ENCODE results near the gene LARP4.
"Not testable (repeated sequence)": the region's sequence is repeated elsewhere in the genome, so short reads cannot be mapped to it uniquely, and the experiment has no call there.

LARP4 gene

DNA sequence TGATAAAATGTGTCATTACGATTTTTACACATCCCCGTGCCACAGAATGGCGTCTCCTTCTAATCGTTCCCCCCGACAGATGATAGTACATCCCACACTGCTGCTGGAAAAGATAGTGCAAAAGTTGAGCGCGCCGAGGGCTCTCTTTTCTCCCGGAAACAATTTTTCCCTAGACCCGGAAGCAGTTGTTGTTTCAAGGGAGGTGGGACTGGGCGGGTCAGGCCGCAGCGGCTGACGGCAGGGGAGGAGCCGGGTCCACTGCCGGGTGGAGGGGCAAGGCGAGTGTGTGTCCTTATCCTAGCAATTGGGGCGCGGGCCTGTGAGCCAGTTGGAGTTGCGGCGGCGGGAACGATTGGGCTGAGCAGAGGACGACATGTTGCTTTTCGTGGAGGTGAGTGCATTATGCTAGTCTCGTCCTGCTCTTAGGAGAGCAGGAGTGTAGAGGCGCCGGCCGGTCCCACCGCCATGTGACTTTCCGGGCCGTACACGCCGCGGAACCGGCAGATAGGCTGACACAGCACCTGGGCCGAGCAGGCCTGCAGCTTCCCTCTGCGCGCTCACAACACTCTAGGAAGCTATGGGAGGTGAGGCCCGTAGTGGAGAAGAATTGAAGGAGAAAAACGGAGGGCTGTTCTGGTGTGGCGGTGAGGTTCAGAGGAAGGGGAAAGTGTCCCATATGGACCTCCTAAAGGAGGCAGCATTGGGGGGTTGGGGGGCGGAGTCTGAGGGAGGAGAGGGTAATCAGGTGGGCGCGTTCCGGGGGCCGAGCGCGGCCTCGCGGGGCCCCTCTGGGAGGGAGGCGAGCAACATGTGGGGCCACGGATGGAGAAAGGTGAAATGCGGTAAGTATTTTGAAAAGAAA is at the start of gene LARP4:
Gene LARP4 (plus strand): TSS at position 248 of the 862 bp plus-strand sequence. CDS start 126 bp downstream, at position 374.
- peak; percentile 95 for DNase-seq
- peak within 1 kb of the TSS; percentile 95 for H3K27ac Mint-ChIP-seq

DNA sequence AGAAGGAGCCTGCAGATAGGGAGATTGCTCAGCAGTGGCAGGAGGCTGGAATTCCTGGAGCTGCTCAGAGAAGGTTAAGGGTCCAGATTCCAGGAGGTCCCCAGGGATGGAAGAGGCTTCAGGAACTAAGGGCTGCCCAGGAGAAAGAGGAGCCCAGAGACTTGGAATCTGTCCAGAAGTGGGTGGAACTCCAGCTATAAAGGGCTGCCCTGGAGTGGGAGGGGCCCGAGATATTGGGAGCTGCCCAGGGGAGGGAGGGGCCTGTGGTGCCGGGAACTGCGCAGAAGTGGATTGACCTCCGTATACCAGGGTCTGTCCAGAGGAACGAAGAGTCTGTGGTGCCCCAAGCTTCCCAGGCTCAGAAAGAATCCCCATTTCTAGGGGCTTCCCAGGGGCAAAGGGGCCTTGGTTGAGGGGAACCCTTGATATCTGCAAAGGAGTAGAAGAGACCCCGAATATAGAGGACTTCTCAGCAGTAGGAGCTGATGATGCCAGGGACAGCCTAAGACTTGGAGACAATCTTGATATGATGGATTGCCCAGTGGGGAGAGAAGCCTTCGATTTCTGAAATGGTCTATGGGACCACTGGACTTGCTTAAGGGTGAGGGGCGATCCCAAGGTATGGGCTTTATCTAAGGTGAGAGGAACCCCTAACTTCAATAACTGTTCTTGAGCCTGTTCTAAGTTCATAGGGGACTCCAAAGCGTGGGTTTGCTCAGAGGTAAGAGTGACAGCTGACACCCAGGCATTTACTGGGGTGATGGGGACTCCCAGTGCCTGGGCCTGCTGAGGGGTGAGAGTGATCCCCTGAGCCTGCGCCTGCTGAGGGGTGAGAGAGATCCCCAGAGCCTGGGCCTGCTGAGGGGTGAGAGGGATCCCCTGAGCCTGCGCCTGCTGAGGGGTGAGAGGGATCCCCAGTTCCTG is 49.3 kb upstream of the LARP4 start:
- no peaks in the 10 kb centered on the region for H3K36me3 Mint-ChIP-seq

More for the DNA sequence above, at the start of gene LARP4:
- Mint-ChIP-seq H3K27me3 (peaks cover 8% of the 10 kb centered on the region), H3K4me1 (peaks cover 36% of the 10 kb centered on the region), H3K4me3 (peak within 1 kb of the TSS; percentile 99), H3K36me3 (peaks cover 9% of the 10 kb centered on the region), H3K9me3 (no peaks in the 10 kb centered on the region)
- CTCF ChIA-PET: no interaction called here

DNA sequence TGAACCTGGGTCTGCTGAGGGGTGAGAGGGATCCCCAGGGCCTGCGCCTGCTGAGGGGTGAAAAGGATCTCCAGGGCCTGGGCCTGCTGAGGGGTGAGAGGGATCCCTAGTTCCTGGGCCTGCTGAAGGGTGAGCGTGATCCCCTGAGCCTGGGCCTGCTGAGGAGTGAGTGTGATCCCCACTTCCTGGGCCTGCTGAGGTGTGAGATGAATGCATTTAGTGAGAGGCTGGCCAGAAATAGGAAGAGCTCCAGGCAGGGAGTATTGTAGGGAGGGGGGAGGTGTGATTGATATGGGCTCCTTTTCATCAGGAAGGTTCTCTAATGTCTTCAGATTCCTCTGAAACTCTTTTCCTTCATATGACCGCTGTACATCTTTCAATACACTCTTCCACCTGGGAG is 47.3 kb upstream of the LARP4 start:
- Mint-ChIP-seq H3K4me1 (no peaks in the 10 kb centered on the region), H3K36me3 (no peaks in the 10 kb centered on the region), H3K27ac (no peak overlapping the region), H3K9me3 (no peaks in the 10 kb centered on the region), H3K4me3 (no peak overlapping the region), H3K27me3 (peaks cover 3% of the 10 kb centered on the region)
- DNase-seq: no peak
- CTCF ChIA-PET: no interaction called here

More for the DNA sequence above, 49.3 kb upstream of the LARP4 start:
- no peaks in the 10 kb centered on the region for H3K9me3 Mint-ChIP-seq
- no peak for DNase-seq
- H3K27ac Mint-ChIP-seq: no peak overlapping the region
- H3K27me3 Mint-ChIP-seq: peaks cover 3% of the 10 kb centered on the region
- CTCF ChIA-PET: no interaction called here
- H3K4me1 Mint-ChIP-seq: no peaks in the 10 kb centered on the region
- H3K4me3 Mint-ChIP-seq: no peak overlapping the region

DNA sequence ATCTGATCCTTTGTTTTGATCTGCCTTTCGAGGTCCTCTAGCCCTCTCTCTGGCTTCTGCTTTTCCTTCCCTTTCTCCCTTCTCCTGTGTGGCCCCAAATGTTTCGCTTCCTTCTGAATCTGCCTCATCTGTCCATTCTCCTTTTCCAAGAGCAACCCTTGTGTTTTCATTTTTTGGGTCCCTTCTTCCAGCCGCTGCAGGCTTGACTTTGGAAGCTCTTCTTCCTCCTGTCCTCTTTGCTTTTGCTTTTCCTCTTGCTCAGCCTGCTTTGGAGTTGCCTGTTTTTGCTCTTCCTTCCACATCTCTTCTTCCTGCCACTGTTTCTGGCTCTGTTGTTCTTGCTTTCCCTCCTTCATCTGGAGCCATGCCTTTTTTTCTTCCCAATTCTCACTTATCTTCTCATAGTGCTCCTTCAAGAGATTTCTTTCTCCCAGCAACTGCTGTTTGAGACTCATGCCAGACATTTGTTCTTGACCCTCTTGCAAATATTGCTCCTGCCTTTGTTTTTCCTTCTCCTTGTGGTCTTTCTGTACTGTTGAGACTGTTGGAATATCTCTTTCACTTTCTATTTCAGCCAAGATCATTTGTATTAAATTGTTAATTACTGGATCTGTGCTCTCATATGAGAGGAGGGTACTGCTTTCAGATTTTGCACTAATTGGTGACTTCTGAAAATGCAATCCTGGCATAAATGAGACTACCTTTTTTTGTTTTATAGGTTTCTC is 46.7 kb upstream of the LARP4 start:
- no peak for DNase-seq
- H3K9me3 Mint-ChIP-seq: no peaks in the 10 kb centered on the region
- no peak overlapping the region for H3K27ac Mint-ChIP-seq
- peaks cover 3% of the 10 kb centered on the region for H3K27me3 Mint-ChIP-seq
- H3K36me3 Mint-ChIP-seq: no peaks in the 10 kb centered on the region
- CTCF ChIA-PET: no interaction called here
- H3K4me1 Mint-ChIP-seq: no peaks in the 10 kb centered on the region
- H3K4me3 Mint-ChIP-seq: no peak overlapping the region

DNA sequence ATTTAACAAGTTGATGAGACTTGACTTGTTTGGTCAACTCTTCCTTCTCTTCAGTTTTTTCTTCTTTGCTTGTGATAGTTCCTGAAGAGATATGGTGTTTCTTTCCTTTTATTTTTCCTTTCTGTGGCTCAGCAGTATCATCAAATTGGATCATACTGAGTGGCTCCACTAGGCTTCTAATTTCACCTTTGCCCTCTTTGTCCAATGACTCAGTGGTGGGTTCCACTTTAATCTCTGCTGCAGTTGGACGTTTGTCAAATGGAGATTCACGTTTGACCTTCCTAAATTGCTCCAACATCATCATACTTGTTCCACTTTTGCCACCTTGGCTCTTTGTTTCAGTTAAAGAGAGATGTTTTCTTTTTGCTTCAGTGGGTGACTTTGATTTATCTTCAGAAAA is 45.8 kb upstream of the LARP4 start:
- Mint-ChIP-seq H3K9me3 (no peaks in the 10 kb centered on the region), H3K27ac (no peak overlapping the region), H3K4me3 (no peak overlapping the region), H3K4me1 (no peaks in the 10 kb centered on the region), H3K36me3 (no peaks in the 10 kb centered on the region), H3K27me3 (no peaks in the 10 kb centered on the region)
- CTCF ChIA-PET: no interaction called here
- DNase-seq: no peak

DNA sequence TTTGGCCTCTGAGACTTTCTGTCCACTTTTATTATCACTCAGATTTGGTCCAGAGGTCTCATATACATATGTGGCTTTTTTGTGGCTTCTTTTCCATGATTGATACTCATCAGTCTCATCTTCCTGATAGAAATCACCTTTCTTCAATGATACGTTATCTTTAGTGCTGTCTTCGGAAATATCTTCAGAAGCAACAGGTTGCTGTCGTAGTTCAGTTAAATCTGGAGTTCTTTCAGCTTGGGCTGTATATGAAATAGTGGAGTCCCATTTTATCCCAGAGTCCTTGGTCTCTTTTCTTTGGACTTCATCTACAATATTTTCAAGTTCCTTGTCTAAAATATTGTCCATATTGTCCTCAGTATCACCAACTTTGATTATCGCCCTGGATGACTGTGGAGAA is 45.3 kb upstream of the LARP4 start:
- no peak overlapping the region for H3K4me3 Mint-ChIP-seq
- H3K36me3 Mint-ChIP-seq: no peaks in the 10 kb centered on the region
- CTCF ChIA-PET: no interaction called here
- no peaks in the 10 kb centered on the region for H3K27me3 Mint-ChIP-seq
- DNase-seq: no peak
- H3K4me1 Mint-ChIP-seq: no peaks in the 10 kb centered on the region
- H3K9me3 Mint-ChIP-seq: no peaks in the 10 kb centered on the region
- no peak overlapping the region for H3K27ac Mint-ChIP-seq

DNA sequence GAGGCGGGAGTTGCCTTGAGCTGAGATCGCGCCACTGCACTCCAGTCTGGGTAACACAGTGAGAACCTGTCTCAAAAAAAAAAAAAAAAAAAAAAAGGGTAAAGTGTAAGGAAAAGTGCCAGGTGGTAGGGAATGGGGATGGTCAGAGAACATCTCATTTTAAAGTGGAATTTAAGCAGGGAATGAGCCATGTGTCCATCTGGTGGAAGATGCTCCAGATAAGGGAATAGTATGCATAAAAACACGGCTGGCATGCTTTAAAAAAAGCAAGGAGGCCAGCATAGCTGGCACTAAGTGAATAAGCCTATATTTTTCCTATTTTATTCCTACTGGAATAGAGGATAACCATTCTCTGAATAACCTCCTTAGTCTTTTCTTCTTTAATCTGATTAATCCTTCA is 38.0 kb upstream of the LARP4 start:
- Mint-ChIP-seq H3K9me3 (no peaks in the 10 kb centered on the region), H3K27me3 (no peaks in the 10 kb centered on the region)
- no peak for DNase-seq

DNA sequence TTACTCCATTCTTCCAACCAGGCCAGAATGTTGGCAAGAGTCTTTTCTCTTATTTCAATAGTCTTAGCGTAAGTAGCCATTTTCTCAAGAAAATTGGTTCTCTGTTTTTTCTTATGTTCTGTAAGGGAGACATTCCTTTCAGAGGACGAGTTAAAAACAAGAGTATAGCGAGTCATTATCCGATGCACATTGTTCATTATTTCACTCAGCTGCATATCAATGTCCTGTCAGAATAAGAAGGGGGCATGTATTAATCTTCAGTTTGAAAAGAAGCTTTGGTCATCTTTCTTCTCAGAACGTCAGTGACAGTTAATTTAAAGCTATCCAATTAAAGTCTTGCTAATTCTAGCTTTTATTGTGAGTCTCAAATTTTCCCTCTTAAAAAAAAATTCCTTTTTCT is 37.5 kb upstream of the LARP4 start:
- Mint-ChIP-seq H3K27ac (no peak overlapping the region), H3K9me3 (no peaks in the 10 kb centered on the region), H3K4me1 (no peaks in the 10 kb centered on the region), H3K36me3 (no peaks in the 10 kb centered on the region), H3K4me3 (no peak overlapping the region), H3K27me3 (no peaks in the 10 kb centered on the region)
- CTCF ChIA-PET: interaction anchor here (0.7 kb wide), 1 partner anchor 187 kb away, joined by 3 read pairs; no protein-coding TSS in a partner anchor
- DNase-seq: no peak

More for the DNA sequence above, 38.0 kb upstream of the LARP4 start:
- CTCF ChIA-PET: no interaction called here
- Mint-ChIP-seq H3K27ac (no peak overlapping the region), H3K36me3 (no peaks in the 10 kb centered on the region), H3K4me3 (no peak overlapping the region), H3K4me1 (no peaks in the 10 kb centered on the region)

DNA sequence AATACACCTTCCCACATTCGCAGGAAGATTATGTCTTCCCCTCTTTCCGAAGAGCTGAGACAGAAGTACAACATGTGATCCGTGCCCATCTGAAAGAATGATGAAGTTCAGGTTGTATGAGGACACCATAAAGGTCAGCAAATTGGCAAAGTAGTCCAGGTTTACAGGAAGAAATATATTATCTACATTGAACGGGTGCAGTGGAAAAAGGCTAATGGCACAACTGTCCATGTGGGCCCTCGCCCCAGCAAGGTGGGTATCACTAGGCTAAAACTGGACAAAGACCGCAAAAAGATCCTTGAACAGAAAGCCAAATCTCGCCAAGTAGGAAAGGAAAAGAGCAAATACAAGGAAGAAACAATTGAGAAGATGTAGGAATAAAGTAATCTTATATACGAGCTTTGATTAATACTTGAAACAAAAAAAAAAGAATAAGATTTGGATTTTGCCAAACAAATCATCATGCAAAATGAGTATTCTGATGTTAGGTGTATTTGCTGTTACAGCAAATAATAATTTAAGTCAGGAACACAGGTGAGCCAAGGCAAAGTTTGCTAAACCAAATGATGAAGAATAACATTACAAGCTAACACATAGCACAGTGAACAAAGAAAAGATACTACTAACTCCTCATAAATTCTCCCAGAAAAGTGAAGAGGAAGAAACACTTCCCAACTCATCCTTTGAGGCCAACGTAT is 34.8 kb upstream of the LARP4 start:
- Mint-ChIP-seq H3K36me3 (no peaks in the 10 kb centered on the region), H3K9me3 (no peaks in the 10 kb centered on the region), H3K27ac (no peak overlapping the region), H3K4me3 (no peak overlapping the region), H3K27me3 (no peaks in the 10 kb centered on the region), H3K4me1 (no peaks in the 10 kb centered on the region)
- DNase-seq: no peak
- CTCF ChIA-PET: no interaction called here

DNA sequence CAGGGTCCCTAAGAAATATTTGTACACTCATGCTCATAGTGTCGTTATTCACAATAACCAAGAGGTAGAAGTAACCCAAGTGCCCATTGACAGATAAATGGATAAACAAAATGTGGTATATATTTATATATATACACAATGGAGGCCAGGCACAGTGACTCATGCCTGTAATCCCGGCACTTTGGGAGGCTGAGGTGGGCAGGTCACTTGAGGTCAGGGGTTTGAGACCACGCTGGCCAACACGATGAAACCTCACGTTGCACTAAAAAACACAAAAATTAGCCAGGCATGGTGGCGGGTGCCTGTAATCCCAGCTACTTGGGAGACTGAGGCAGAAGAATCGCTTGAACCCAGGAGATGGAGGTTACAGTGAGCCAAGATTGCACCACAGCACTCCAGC is 30.0 kb upstream of the LARP4 start:
- H3K4me3 Mint-ChIP-seq, H3K9me3 Mint-ChIP-seq, H3K36me3 Mint-ChIP-seq, H3K27me3 Mint-ChIP-seq, H3K27ac Mint-ChIP-seq, DNase-seq, CTCF ChIA-PET, H3K4me1 Mint-ChIP-seq: not testable (repeated sequence)

DNA sequence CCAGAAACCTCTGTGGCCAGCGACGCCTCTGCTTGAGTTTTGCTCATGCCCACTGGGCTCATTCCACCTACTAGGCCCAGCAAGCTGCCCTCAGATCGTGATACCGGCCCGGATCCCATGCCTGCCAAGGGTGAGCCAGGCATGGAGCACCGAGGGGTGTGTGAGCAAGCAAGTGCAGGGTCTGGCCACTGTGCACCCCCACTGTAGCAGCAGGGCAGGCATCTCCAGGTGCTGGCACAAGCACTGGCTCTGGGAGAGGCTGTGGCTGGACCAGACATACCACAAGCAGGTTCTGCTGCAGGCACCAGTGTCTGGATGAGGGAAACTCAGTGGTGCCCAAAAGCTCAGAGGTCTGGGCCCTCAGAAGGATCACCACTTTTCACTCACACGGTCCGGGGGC is 24.9 kb upstream of the LARP4 start:
- Mint-ChIP-seq H3K27ac (no peak overlapping the region), H3K4me3 (no peak overlapping the region), H3K36me3 (no peaks in the 10 kb centered on the region), H3K27me3 (peaks cover 5% of the 10 kb centered on the region), H3K9me3 (no peaks in the 10 kb centered on the region), H3K4me1 (no peaks in the 10 kb centered on the region)
- CTCF ChIA-PET: interaction anchor here (0.6 to 1.6 kb wide), 2 partner anchors 16 to 57 kb away, joined by 3 read pairs; no protein-coding TSS in a partner anchor
- no peak for DNase-seq

DNA sequence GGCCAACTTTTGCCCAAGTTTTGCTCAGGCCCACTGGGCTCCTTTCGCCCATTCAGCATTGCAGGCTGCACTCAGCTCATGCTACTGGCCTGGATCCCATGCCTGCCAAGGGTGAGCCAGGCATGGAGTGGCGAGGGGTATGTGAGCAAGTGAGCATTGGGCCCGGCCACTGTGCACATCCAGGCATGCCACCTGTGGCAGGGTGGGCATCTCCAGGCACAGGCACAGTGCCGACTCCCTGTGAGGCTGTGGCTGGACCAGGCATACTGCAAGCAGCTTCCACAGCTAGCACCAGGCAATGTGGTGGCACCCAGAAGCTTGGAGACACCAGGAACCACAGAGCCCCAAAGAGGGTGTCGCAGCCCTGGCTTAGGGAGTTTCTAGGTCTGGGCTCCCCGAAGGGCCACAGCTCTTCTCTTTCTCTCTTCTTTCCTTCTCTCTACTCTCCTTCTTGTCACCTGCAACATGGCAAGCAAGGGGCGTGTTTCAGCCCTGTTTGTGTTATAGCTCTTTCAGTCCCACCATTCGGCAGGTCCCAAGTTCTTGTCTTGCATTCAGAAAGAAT is 19.8 kb upstream of the LARP4 start:
- peaks cover 5% of the 10 kb centered on the region for H3K27me3 Mint-ChIP-seq
- no peaks in the 10 kb centered on the region for H3K4me1 Mint-ChIP-seq
- no peaks in the 10 kb centered on the region for H3K36me3 Mint-ChIP-seq
- no peak overlapping the region for H3K4me3 Mint-ChIP-seq
- H3K27ac Mint-ChIP-seq: no peak overlapping the region
- no peaks in the 10 kb centered on the region for H3K9me3 Mint-ChIP-seq
- CTCF ChIA-PET: no interaction called here
- no peak for DNase-seq

DNA sequence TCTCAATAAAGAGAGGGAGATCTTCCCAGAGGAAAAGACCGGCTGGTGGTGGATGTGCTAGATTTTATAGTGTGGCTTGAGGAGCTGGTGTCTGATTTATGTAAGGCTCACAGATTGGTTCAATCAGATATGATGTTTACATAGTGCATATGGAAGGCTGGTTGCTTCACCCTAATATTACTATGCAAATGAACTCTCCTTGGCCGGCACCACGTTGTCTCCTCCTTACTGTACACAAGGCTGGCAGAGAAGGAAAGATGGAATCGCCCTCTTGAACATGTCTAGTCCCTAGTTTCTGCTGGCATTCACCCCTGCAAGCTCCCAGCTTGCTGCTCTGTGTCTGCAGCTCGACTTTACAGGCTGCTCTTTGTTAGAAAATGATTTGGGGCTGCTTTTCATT is 13.2 kb upstream of the LARP4 start:
- CTCF ChIA-PET: no interaction called here
- Mint-ChIP-seq H3K27ac (no peak overlapping the region), H3K27me3 (no peaks in the 10 kb centered on the region), H3K4me3 (no peak overlapping the region), H3K36me3 (no peaks in the 10 kb centered on the region), H3K4me1 (peaks cover 2% of the 10 kb centered on the region), H3K9me3 (no peaks in the 10 kb centered on the region)
- DNase-seq: no peak
